PFSK-1 (cell line): ENCODE results near the gene TRIM63.

Experiments
- POLR2AphosphoS5 ChIP-seq: IDR thresholded peaks from 2 replicates; pipeline ENCODE4 v1.6.1; 2012; ENCODE audit warnings: low read depth, mild to moderate bottlenecking, control low read depth, low read length, moderate library complexity
- REST ChIP-seq, 2 experiments: IDR thresholded peaks; 2 replicates each; pipeline versions ENCODE4 v1.6.1 to v1.8.0; 2011 to 2012; ENCODE audit warnings: low read depth in 2 of 2, low read length in 2 of 2, control low read depth in 1 of 2, inconsistent platforms in 1 of 2, mild to moderate bottlenecking in 1 of 2, moderate library complexity in 1 of 2; ENCODE audit not compliant: insufficient read depth in 1 of 2
- SIN3A ChIP-seq: IDR thresholded peaks from 2 replicates; pipeline ENCODE4 v1.6.1; 2012; ENCODE audit warnings: mild to moderate bottlenecking, low read length, moderate library complexity, borderline replicate concordance; ENCODE audit not compliant: insufficient read depth

DNA sequence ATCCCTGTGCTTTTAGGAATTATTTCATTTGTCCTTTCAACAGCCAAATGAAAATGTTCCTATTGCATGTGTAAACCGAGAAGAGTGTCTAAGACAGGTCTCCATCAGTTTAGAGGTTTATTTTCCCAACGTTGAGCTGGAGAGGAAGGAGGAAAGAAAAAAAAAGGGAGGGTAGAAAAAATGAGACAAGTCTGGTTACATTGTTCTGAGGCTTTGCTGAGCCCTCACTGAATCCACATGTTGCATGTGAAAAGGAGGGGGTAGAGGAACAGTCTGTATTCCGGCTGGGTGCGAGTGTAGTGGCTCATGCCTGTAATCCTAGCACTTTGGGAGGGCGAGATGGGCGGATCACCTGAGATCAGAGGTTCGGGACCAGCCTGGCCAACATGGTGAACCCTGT is 25.0 kb upstream of the TRIM63 start:
- no peak for TF ChIP-seq POLR2AphosphoS5
- no peak for TF ChIP-seq REST (IDR thresholded peaks at IDR 0.05; ENCODE audit: insufficient read depth in 1 of 2, low read depth in 2 of 2, low read length in 2 of 2)
- TF ChIP-seq SIN3A = no peak
